Caki2 (cell line): Measurements from ENCODE around the gene ALKBH5. TPM values are rescaled to one million over a fixed set of nuclear protein-coding genes. Genes with fewer than 3 reads are reported as not detected.

Experiments used
- DNase-seq: peaks from one replicate; pipeline ENCODE4 v3.0.0-alpha.2; 2015; ENCODE audit warnings: low read depth
- in situ Hi-C: cut with HindIII; loops from 2 replicates; pipeline ENCODE4 v1.10.0; 2016; ENCODE audit warnings: low sequenced_read_pairs, low pct_unique_long_range_greater_than_20kb, mixed read lengths
- total RNA-seq: library from RNA; depleted of rRNA; stranded (reverse); fragments of >200 nt; shearing (Covaris generic); gene quantifications from 2 replicates; pipeline ENCODE4 v1.2.3, GENCODE V29; 2014; ENCODE audit warnings: low replicate concordance; rRNA removed

Gene ALKBH5
- total RNA-seq: 43.2 and 55.3 TPM in 2 replicates

DNA sequence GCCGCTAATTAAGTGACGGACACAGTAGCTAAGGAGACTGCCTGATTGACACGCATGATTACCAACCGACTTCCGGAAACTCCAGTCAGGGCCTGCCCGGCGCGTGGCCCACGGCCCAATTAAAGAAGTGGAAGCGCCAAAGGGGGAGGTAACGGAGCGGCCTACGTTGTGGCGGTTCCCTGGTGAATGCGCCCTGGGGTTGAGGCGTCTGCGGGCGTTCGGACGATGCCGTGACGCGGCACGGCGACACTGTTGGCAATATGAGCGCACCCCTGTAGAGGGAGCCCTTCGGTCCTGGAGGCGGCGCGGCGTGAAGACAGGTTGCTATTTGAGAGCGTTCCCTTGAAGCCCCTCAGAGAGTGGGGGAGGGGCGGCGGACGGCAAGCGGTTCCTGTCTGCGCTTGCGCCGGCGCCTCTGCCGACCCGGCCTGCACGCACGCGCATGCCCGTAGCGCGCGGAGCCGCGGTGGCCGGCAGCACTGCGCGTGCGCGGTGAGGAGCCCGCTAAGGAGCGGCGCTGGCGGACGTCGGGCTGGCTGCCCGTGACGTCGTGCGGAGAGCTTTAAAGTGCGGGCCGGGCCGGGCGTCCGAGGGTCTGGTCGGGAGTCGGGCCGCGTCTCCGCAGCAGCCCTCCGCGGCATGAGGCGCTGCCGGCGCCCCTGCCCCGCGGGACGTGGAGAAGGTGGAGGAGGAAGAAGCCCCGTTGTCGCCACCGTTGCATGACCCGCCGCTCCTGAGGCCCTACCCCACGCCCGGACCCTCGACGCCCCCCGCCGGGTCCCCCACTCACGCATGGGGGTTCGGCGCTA lies at the start of gene ALKBH5:
Gene ALKBH5, plus strand, starts transcription at position 495 of the 809 bp plus-strand sequence. CDS start 416 bp downstream, outside the sequence.
- DNase-seq: peak; percentile 98
- in situ Hi-C loops: no loop called here

DNA sequence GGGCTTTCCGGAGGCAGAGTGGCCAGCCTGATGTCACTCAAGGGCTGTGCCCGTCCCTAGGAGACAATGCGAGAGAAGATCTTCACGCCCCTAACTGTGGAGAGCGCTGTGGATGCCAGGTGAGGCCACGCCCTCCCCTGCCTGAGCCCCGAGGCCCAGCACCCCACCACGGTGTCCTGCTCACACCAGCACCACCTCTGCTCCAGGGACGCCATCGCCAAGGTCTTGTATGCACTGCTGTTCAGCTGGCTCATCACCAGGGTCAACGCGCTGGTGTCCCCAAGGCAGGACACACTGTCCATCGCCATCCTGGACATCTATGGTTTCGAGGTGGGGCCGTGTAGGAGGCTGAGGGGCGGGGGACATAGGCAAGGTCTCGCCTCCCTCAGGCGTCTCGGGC lies 47.3 kb upstream of the ALKBH5 start:
- no peak for DNase-seq
- in situ Hi-C loops: no loop called here

DNA sequence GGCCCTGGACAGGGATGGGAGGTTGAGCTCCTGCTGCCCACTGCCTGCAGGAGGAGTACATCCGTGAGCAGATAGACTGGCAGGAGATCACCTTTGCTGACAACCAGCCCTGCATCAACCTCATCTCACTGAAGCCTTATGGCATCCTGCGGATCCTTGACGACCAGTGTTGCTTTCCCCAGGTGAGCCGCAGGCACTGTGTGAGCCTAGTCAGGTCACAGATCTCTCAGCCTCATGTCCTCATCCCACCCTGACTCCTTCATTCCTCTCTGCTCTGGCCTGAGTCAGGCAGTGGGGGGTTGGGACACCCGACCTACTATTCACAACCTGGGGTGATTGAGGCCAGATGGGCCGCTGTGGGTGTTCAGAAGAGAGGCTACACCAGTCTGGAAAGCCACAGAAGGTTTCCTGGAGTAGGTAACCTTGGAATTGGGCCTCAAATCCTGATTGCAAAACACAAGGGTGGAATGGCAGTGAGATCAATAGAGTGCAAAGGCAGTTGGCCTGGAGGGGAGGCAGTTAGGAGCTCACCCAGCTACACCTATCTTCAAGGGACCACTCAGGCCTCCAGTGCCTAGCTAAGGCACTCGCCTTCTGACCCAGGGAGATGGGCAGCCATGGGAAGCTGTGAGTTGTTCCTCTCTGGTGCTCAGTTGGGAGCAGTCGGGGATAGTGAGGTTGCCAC lies 45.4 kb upstream of the ALKBH5 start:
- DNase-seq: no peak
- in situ Hi-C loops: no loop called here

DNA sequence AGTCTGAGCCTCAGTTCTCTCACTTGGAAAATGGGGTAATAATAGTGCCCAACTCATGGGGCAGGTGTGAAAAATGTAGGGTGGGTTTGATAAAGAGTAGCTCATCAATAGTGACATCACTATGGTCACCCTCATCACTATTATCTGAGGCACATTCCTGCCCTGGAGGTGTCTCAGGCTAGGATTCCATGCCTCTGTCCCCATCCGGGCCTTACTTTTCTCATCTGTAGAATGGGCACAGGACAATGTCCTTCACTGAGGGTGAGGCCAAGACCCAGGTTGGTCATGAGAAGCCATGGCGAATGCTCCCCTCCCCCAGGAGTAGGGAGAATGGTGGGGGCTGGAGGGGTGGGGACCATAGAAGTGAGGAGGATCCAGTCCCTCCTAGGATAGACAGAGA lies 44.5 kb upstream of the ALKBH5 start:
- DNase-seq: no peak
- in situ Hi-C loops: no loop called here

DNA sequence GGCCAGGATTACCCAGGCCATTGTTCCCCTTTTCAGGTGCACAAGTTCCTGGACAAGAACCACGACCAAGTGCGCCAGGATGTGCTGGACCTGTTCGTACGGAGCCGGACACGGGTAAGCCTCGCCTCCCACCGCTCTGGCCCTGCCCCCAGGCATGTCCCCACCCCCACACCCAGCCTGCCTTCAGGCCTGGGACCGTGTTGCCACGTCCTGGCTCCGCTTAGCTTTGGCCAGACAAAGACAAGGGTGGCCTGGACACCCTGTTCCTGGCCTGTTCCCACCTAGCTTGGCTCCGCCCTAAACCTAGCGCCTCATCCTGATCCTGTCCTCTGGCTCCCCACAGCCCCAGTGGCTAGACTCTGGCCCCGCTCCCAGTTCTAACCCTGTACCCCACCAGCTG lies 44.1 kb upstream of the ALKBH5 start:
- DNase-seq: no peak
- in situ Hi-C loops: no loop called here

DNA sequence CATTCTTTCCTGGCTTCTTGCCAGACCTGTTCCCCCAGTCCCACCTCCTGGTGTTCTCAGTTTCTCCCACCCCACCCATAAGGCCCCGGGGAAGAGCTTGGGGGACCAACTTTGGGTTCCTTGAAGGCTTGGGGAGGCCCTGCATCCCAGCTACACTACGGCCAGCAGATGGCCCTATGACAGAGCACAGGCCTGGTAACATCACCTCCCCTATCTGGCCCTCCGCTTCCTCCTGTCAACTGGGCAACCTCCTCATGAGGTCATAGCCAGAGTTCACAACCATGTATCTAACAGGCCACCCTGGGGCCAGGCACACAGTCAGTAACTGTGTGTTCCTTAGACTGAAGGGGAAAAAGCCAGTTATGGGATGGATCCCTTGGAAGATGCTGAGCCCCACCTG lies 43.7 kb upstream of the ALKBH5 start:
- DNase-seq: no peak
- in situ Hi-C loops: no loop called here

- no peak for DNase-seq
- in situ Hi-C loops: no loop called here
Observed at GRCh38 chr17:18140648-18141047, 43.0 kb upstream of the ALKBH5 start.

DNA sequence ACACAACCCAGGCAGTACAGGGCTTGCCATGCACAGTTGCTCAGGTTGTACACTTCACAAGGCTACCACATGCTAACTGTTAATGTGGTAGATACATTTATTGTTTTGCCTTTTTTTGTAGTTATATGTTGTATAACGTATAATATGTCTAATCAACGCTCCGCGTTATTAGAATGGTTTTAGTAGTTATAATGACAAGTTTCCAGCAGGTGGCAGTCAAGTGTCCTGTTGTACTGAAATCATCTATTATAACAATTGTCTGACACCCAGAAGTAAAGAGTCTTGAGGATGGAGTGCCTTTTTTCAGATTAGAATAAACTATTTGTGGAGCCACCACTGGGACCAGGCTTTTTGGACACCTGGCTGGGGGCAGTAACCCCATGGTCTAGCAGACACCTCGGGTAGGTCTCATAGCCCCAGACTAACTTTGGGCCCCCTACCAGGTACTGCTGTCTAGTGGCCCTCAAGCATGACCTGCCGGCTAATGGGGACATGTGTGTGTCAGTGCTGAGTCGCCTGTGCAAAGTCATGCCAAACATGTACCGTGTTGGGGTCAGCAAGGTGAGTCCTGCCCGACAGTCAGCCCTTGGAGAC lies 42.3 kb upstream of the ALKBH5 start:
- in situ Hi-C loops: no loop called here
- DNase-seq: peak; percentile 31

GRCh38 chr17:18142417-18142816 lies 41.2 kb upstream of the ALKBH5 start:
- DNase-seq: no peak
- in situ Hi-C loops: no loop called here

- in situ Hi-C loops: no loop called here
- DNase-seq: no peak
Observed at GRCh38 chr17:18143044-18143936, 40.3 kb upstream of the ALKBH5 start.

- in situ Hi-C loops: no loop called here
- no peak for DNase-seq
Observed at GRCh38 chr17:18144261-18144660, 39.4 kb upstream of the ALKBH5 start.

DNA sequence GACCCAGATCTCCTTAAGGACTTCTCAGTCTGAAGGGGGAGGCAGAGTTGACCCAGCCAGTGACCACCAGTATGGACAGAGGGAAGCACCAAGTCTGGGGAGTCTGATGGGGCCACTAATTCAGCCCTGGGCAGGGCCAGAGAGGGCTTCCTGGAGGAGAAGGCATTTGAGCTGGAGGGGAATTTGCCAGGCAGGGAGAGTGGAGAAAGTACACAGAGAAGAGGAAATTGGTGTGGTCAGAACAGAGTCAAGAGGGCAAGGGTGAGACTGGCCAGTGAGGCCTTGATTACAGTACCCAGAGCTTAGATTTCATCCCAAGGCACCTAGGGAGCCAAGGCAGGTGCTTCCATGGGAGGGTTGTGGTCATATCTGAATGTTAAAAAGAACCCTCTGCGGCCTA lies 38.8 kb upstream of the ALKBH5 start:
- DNase-seq: no peak
- in situ Hi-C loops: no loop called here

GRCh38 chr17:18145811-18146210 lies 37.8 kb upstream of the ALKBH5 start:
- in situ Hi-C loops: no loop called here
- no peak for DNase-seq

DNA sequence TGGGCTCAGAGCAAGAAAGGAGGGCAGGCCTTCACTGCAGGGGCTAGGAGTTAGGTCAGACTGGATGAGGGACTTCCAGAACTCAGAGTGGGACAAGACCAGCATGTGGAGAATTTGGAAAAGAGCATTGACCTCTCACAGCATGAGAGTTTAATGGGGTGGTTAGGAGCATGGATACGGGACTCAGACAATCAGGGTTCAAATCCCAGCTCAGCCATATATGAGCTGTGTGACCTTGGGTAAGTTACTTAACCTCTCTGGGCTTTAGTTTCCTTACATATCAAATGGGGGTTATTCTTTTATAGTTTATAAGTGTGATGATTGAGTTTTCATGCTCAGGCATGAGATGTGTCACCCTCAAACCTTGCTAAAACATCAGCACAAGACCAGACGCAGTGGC lies 37.4 kb upstream of the ALKBH5 start:
- in situ Hi-C loops: no loop called here
- DNase-seq: no peak

DNA sequence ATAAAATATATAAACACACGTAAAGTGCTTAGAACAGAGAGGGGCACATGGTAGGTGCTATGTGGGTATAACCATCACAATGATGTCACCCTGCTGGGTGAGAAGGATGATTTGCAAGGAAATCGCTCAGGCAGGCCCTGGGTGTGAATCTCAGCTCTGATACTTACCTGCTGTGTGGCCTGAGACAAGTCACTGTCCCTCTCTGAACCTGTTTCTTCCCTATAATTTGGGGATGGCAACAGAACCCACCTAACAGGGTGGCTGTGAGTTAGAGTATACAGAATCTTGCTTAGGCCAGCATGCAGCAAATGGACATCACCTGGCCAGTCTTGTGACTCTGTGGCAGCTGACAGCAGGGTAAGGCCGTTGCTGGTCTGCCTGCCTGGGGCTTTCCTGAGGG lies 36.6 kb upstream of the ALKBH5 start:
- no peak for DNase-seq
- in situ Hi-C loops: no loop called here

DNA sequence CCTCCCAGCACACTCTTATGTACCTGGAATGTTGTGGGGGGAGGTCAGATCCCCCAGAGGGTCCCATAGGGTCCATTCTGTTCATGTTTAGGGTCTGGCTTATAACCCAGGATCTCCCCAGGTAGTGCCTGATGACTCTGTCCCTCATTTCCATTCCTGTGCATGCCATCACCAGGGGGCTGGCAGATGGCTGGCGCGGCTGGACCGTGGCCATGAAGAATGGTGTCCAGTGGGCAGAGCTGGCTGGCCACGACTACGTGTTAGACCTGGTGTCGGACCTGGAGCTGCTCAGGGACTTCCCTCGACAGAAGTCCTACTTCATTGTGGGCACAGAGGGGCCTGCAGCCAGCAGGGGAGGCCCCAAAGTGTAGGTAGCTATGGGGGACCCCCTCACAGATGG lies 35.0 kb upstream of the ALKBH5 start:
- in situ Hi-C loops: no loop called here
- no peak for DNase-seq

GRCh38 chr17:18151290-18151689 lies 32.3 kb upstream of the ALKBH5 start:
- DNase-seq: no peak
- in situ Hi-C loops: no loop called here

DNA sequence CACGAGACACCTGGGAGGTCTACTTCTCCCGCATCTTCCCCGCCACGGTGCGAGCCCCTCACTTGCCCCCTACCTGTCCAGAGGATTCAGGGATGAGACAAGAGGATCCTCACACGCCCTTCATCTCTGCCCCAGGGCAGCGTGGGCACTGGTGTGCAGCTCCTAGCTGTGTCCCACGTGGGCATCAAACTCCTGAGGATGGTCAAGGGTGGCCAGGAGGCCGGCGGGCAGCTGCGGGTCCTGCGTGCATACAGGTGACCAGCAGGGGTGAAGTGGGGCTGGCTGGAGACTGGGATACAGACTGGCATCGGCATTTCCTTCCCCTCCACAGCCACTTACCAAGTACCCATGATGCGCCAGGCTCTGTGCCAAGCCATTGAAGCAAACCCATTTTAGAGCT lies 28.4 kb upstream of the ALKBH5 start:
- no peak for DNase-seq
- in situ Hi-C loops: no loop called here
